Measurements from ENCODE around the gene PRR18.
"Not testable (repeated sequence)": the region's sequence is repeated elsewhere in the genome, so short reads cannot be mapped to it uniquely, and the experiment has no call there.

The PRR18 gene, protein sequence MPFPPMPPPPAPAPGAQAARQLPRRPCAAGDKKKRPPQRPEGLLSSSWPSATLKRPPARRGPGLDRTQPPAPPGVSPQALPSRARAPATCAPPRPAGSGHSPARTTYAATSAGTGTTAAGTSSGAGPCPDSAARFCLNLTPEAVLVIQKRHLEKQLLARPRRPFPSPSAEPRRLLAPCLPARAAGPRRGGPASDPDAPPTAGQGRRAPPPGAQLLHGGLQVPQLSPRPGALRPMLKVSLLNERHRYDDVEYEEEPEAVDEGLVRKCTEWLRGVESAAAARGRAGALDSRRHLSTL

GRCh38 chr6:166308033-166308768 is at the start of gene PRR18:
TSS of gene PRR18 (minus strand) at chr6:166308392. CDS start at chr6:166308142, 250 bp downstream.
- peak; percentile 7 for DNase-seq

- no peak for DNase-seq
These were observed 47.4 kb upstream of the PRR18 start for GRCh38 chr6:166355552-166355951.

DNA sequence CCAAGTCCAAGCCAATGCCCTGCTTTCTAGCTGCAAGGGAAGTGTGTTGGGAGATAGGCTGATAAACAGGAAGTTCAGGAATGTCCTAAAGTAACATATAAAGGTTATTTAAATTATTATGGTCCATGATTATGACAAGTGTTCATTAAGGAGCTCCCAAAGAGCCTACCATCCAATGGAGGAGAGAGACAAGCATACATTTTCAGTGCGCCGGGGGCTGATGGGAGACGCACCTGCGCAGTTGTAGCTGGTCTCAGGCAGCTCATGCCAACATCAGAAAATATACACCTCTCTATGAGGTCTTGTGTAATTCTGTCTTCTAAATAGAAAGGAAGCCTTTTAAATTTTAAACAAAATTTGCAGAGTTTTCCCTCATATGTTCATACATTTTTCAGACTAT is 46.8 kb upstream of the PRR18 start:
- no peak for DNase-seq

DNA sequence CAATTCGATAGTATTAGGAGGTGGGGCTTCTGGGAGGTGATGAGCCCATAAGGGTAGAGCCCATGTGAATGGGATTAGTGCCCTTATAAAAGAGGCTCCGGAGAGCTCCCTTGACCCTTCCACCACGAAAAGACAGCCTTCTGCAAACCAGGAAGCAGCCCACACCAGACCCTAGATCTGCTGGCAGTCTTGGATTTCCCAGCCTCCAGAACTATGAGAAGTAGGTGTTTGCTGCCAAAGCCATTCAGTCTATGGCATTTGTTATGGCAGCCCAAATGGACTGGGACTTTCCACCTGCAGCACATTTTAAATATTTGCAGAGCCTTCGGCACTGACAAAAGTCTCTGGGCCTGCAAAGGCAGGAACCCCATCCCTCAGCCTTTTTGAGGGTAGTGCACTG is 46.0 kb upstream of the PRR18 start:
- no peak for DNase-seq

DNA sequence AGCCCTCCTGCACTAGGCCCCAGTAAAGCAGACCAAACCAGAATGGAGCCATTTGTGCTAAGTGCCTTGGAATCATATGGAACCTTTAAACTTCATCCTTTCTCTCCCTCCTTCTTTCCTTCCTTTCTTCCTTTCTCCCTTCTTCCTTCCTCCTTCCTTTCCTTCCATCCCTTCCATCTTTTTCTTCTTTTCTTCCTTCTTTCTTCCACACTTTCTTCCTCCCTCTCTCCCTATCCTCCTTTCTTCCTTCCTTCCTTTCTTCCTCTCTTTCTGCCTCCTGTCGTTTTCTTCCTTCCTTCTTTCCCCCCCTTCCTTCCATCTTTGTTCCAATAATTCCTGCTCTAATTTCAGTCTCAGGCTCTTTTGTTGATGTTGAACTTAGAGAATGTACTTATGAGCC is 45.3 kb upstream of the PRR18 start:
- no peak for DNase-seq

- no peak for DNase-seq
These were observed 44.7 kb upstream of the PRR18 start for GRCh38 chr6:166352923-166353322.

GRCh38 chr6:166351715-166352285 is 43.6 kb upstream of the PRR18 start:
- DNase-seq, result no peak

GRCh38 chr6:166348305-166348949 is 40.2 kb upstream of the PRR18 start:
- no peak for DNase-seq

GRCh38 chr6:166346965-166347364 is 38.8 kb upstream of the PRR18 start:
- no peak for DNase-seq

GRCh38 chr6:166346449-166346848 is 38.3 kb upstream of the PRR18 start:
- DNase-seq, result no peak

- not testable (repeated sequence) for DNase-seq
These were observed 37.5 kb upstream of the PRR18 start for GRCh38 chr6:166345672-166346071.

- not testable (repeated sequence) for DNase-seq
These were observed 36.7 kb upstream of the PRR18 start for GRCh38 chr6:166344921-166345320.

GRCh38 chr6:166344240-166344639 is 36.0 kb upstream of the PRR18 start:
- no peak for DNase-seq

DNA sequence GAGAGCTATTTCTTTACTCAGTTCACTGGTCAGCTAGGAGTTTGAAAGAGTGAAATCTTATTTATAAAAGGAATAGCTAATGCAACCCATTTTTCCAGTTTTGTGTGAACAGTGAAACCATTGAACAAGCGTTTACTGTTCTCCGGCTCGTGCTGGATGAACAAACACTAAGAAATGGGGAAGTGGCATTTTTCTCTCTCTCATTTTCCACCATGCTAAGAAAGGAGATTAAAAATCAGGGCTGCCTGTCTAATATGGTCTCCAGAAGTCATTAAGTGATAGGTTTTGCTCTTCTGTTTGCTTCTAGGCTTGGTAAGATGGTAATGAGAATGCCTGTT is 34.9 kb upstream of the PRR18 start:
- no peak for DNase-seq

- peak; percentile 78 for DNase-seq
These were observed 34.4 kb upstream of the PRR18 start, which contains the start of gene SFT2D1 for GRCh38 chr6:166342349-166343149. TSS of gene SFT2D1 (minus strand) at chr6:166342545. CDS start at chr6:166342481, 64 bp downstream.

DNA sequence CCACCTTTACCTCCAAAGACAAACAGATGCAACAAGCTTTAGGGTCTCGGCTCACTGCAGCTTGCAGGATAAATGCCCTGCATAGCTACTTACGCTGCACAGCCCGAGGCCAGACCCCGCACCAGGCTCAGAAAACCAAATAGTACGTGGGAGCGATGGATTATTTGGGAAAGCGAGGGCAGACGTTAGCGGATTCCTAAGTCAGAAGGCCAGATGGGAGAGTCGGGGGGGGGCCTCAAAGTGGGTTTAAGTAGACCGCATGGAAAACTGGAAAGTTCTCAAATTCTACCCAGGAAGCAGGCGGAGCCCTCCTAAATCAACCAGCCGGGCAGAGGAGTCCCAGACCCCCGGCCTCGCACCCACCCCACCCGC is 33.8 kb upstream of the PRR18 start:
- peak; percentile 14 for DNase-seq

DNA sequence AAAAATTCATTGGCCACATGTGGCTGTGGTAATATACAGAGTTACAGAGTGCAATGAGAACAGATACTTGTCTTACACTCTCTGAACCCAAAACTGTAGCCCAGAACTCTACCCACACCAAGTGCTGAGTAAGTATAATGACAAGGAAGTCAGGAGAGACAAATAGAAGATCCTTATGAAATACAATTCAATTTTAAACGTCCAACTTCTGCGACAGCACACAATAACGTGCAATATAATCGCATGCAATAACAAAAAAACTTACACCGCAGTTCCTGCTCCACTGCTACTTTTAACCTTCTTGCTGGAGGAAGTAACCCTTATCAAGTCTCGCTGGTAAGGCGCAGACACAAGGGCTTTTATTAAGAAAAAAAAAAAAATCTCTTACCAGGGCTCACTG is 33.3 kb upstream of the PRR18 start:
- no peak for DNase-seq

DNA sequence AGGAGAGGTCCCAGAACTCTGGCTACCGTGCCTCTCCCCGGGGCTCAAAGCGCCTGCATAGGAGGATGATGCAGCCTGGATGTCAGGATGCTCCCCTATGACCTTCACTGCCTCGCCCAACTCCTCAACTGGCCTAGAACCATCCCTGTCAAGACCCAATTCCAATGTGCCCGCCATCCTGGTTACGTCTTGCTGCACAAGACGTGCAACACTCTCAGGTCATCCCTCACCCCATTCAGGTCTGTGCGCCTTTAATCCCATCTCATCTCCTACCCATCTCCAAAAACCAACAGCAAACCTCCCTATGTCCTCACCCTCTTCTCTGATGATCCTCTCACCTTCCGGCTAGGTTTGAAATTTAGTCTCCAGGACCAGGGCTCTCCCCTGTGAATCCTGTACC is 30.7 kb upstream of the PRR18 start:
- no peak for DNase-seq

- no peak for DNase-seq
These were observed 28.7 kb upstream of the PRR18 start for GRCh38 chr6:166336847-166337246.

DNA sequence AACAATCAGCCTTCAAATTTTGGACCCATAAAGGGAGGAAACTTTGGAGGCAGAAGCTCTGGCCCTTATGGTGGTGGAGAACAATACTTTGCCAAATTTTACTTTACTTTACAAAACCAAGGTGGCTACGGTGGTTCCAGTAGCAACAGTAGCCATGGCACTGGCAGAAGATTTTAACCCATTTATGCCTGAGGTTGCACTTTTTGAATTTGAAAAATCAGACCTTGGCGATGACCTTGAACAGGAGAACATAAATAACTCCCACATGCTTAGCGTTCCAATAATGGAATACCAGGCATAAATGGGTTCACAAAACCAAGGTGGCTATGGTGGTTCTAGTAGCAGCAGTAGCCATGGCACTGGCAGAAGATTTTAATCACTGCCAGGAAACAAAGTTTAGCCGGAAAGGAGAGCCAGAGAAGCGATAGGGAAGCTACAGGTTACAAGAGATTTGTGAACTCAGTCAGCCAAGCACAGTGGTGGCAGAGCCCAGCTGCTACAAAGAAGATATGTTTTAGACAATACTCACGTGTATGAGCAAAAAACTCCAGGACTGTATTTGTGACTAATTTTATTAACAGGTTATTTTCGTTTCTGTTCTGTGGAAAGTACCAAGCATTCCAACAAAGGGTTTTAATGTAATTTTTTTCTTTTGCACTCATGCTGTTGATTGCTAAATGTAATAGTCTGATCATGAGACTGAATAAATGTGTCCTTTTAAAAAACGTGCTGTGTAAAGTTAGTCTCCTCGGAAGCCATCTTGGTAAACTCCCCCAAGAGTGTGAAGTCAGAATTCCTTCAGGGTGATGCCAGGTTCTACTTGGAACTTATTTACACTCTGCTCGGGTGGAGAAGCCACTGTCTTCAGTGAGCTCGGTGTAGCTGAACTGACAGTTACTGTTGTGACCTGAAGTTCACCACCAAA is 27.4 kb upstream of the PRR18 start:
- DNase-seq, result no peak

DNA sequence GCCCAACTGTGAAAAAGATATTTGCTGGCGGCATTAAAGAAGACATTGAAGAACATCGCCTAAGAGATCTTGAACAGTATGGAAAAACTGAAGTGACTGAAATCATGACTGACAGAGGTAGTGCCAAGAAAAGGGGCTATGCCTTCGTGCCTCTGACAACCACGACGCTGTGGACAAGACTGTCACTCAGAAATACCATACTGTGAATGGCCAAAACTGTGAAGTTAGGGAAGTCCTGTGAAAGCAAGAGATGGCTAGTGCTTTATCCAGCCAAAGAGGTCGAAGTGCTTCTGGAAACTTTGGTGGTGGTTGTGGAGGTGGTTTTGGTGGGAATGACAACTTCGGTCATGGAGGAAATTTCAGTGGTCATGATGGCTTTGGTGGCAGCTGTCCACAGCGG is 26.7 kb upstream of the PRR18 start:
- no peak for DNase-seq
